GM23248 (cell line): ENCODE results near the gene DNAJC21. TPM values are rescaled to one million over a fixed set of nuclear protein-coding genes. Genes with fewer than 3 reads are reported as not detected.
"Not testable (repeated sequence)": the region's sequence is repeated elsewhere in the genome, so short reads cannot be mapped to it uniquely, and the experiment has no call there.

Experiments
- DNase-seq: peaks from one replicate; pipeline ENCODE4 v3.0.0-alpha.2; 2015
- H2AFZ ChIP-seq: fragments of 200-600 bp; sonication (generic); 2 replicates; pipeline ENCODE4 v1.6.1; 2016; ENCODE audit warnings: antibody characterized with exemption
- H3F3A ChIP-seq: fragments of 200-600 bp; sonication (generic); 2 replicates; pipeline ENCODE4 v1.6.1; 2016; ENCODE audit warnings: mild to moderate bottlenecking, antibody characterized with exemption, mixed run types; ENCODE audit not compliant: insufficient read depth
- H3K27ac ChIP-seq: fragments of 200-600 bp; sonication (generic); 2 replicates; pipeline ENCODE4 v1.5.1; 2016; ENCODE audit warnings: mild to moderate bottlenecking
- H3K27me3 ChIP-seq: fragments of 200-600 bp; sonication (generic); replicated peaks from 2 replicates; pipeline ENCODE4 v1.6.1; 2016; ENCODE audit warnings: mild to moderate bottlenecking; ENCODE audit not compliant: insufficient read depth
- H3K36me3 ChIP-seq: fragments of 200-600 bp; sonication (generic); 2 replicates; pipeline ENCODE4 v1.6.1; 2016; ENCODE audit warnings: low read depth, mild to moderate bottlenecking
- H3K4me1 ChIP-seq: fragments of 200-600 bp; sonication (generic); 2 replicates; pipeline ENCODE4 v1.6.1; 2016; ENCODE audit warnings: mild to moderate bottlenecking; ENCODE audit not compliant: insufficient read depth
- H3K4me2 ChIP-seq: fragments of 200-600 bp; sonication (generic); one replicate; pipeline ENCODE4 v1.6.1; 2016; ENCODE audit warnings: mild to moderate bottlenecking; ENCODE audit not compliant: unreplicated experiment
- H3K4me3 ChIP-seq: fragments of 200-600 bp; sonication (generic); 2 replicates; pipeline ENCODE4 v1.5.1; 2016; ENCODE audit warnings: mild to moderate bottlenecking
- H3K79me2 ChIP-seq: fragments of 200-600 bp; sonication (generic); 2 replicates; pipeline ENCODE4 v1.6.1; 2016; ENCODE audit warnings: mild to moderate bottlenecking; ENCODE audit not compliant: insufficient read depth
- H3K9ac ChIP-seq: fragments of 200-600 bp; sonication (generic); 2 replicates; pipeline ENCODE4 v1.6.1; 2016; ENCODE audit warnings: mild to moderate bottlenecking
- H3K9me2 ChIP-seq: fragments of 200-600 bp; sonication (generic); 2 replicates; pipeline ENCODE4 v1.6.1; 2016; ENCODE audit warnings: mixed run types, mild to moderate bottlenecking, moderate library complexity; ENCODE audit not compliant: insufficient read depth
- H3K9me3 ChIP-seq: fragments of 200-600 bp; sonication (generic); one replicate; pipeline ENCODE4 v1.6.1; 2017; ENCODE audit warnings: low read depth
- H4K20me1 ChIP-seq: fragments of 200-600 bp; sonication (generic); 2 replicates; pipeline ENCODE4 v1.6.0; 2016; ENCODE audit not compliant: insufficient read depth
- EZH2 ChIP-seq: fragments of 200-600 bp; sonication (generic); IDR thresholded peaks from 2 replicates; pipeline ENCODE4 v1.6.1; 2018; ENCODE audit warnings: antibody characterized with exemption, mild to moderate bottlenecking; ENCODE audit not compliant: insufficient read depth, poor library complexity, severe bottlenecking
- EZH2phosphoT487 ChIP-seq: fragments of 200-600 bp; sonication (generic); IDR thresholded peaks from 2 replicates; pipeline ENCODE4 v1.6.1; 2018; ENCODE audit warnings: antibody characterized with exemption, moderate library complexity, mild to moderate bottlenecking, low read depth; ENCODE audit not compliant: insufficient read depth
- WGBS, 2 experiments: methylation state at CpG; one replicate each; pipeline ENCODE4 v1.1.6; 2015 to 2017; ENCODE audit warnings: low lambda C conversion rate in 2 of 2, low coverage in 1 of 2; ENCODE audit errors: missing lambda C conversion rate in 2 of 2; 5-methylcytosine and 5-hydroxymethylcytosine counted together
- in situ Hi-C: fragments of 300-500 bp; cut with MboI; formaldehyde crosslinking; loops from 2 replicates; pipeline ENCODE4 v1.15.0; 2020
- polyA plus RNA-seq: library from polyadenylated mRNA; unstranded; fragments of >200 nt; fragmentation: Nextera tagmentation; extraction: Ambion mirVana; gene quantifications from 2 replicates; pipeline ENCODE4 v1.2.1, GENCODE V29; 2016
- total RNA-seq: library from RNA; depleted of rRNA; stranded (reverse); fragments of >200 nt; shearing (Covaris generic); gene quantifications from 2 replicates; pipeline ENCODE4 v1.2.3, GENCODE V29; 2014

Gene DNAJC21
- total and polyA plus RNA-seq, 2 experiments from 2014 or later: 15.5 to 30.4 TPM

DNA sequence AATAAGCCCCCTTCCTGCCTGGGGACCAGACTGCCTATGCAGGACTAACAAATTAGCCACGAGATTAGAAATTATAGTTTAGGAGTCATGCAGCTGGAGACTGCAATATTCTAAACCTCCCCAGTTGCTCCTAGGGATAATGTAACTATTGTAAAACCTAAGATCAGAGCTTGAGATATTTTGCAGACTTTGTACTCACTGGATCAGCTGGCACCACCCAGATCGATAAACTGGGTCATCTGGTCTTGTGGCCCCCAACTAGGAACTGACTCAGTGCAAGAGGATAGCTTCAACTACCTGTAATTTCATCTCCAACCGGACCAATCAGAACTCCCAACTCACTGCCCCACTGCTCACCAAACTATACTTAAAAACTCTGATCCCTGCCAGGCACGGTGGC is 38.2 kb downstream of the DNAJC21 start:
- WGBS, 2 experiments: 95 to 98% methylated on average over 4 of the region's 4 CpGs

DNA sequence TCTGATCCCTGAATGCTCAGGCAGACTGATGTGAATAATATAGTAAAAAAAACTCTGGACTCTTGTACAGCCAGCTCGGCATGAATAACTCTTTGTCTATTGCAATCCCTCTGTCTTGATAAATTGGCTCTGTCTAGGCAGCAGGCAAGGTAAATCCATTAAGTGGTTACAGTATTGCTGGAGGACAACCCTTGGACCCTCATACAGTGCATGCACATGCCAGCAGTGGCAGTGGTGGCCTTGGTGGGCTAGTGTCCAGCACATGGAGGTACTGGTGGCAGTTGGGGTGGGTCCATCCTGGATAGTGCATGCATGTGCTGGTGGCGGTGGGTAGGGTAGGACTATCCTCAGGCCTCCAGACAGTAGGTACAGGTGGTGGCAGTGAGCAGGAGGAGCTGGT is 38.9 kb downstream of the DNAJC21 start:
- H4K20me1 ChIP-seq: no peaks in the 10 kb centered on the region
- H3K9me3 ChIP-seq: no peaks in the 10 kb centered on the region
- H3K27me3 ChIP-seq: no peaks in the 10 kb centered on the region
- in situ Hi-C loops: no loop called here
- 97 to 98% methylated on average over 2 of the region's 2 CpGs for WGBS, 2 experiments
- no peak overlapping the region for H3K9ac ChIP-seq
- no peaks in the 10 kb centered on the region for H3K4me1 ChIP-seq
- no peak overlapping the region for H3K27ac ChIP-seq
- H3K36me3 ChIP-seq: no peaks in the 10 kb centered on the region
- TF ChIP-seq EZH2 (no peak), EZH2phosphoT487 (no peak)
- H2AFZ ChIP-seq: no peak overlapping the region
- H3F3A ChIP-seq: no peaks in the 10 kb centered on the region
- H3K4me2 ChIP-seq: no peak overlapping the region
- H3K9me2 ChIP-seq: no peaks in the 10 kb centered on the region
- DNase-seq: no peak
- H3K79me2 ChIP-seq: no peaks in the 10 kb centered on the region
- H3K4me3 ChIP-seq: no peak overlapping the region

More for the DNA sequence above, 38.2 kb downstream of the DNAJC21 start:
- no peak for DNase-seq
- Histone ChIP-seq H3K36me3 (no peaks in the 10 kb centered on the region), H2AFZ (no peak overlapping the region), H3K27me3 (no peaks in the 10 kb centered on the region), H3K4me1 (no peaks in the 10 kb centered on the region), H3K79me2 (no peaks in the 10 kb centered on the region), H3K9me3 (no peaks in the 10 kb centered on the region), H3K9ac (no peak overlapping the region), H3K4me2 (no peak overlapping the region), H3K27ac (no peak overlapping the region), H3K4me3 (no peak overlapping the region), H3K9me2 (no peaks in the 10 kb centered on the region), H4K20me1 (no peaks in the 10 kb centered on the region), H3F3A (no peaks in the 10 kb centered on the region)
- TF ChIP-seq EZH2phosphoT487 (no peak), EZH2 (no peak)
- in situ Hi-C loops: no loop called here

DNA sequence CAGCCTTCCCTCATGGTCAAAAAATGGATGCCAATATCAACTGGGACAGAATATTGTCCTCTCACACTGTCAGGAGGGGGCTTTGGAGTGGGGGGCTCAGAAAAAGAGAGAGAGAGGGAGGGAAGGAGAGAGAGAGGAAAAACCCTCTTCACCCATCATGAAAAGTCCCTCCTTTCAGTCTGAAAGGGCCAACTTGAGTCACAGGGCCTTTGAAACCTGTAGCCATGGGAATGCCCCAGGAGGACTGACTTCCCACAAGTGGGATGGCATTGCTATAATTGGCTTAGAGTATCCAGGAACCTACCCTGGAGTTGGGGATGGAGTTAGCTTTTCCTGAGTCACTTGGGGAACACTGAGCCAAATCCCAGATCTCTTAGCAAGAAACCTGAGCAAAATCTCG is 41.2 kb downstream of the DNAJC21 start:
- Histone ChIP-seq H3K4me3 (no peak overlapping the region), H3K4me1 (no peaks in the 10 kb centered on the region), H3K9me2 (no peaks in the 10 kb centered on the region), H3K9ac (no peak overlapping the region), H3F3A (no peaks in the 10 kb centered on the region; the same call in 1 of the 2 replicates), H3K79me2 (no peaks in the 10 kb centered on the region), H4K20me1 (no peaks in the 10 kb centered on the region), H3K27me3 (no peaks in the 10 kb centered on the region), H3K27ac (no peak overlapping the region), H3K36me3 (no peaks in the 10 kb centered on the region), H2AFZ (no peak overlapping the region), H3K9me3 (no peaks in the 10 kb centered on the region), H3K4me2 (no peak overlapping the region)
- in situ Hi-C loops: no loop called here
- DNase-seq: no peak
- TF ChIP-seq EZH2 (no peak), EZH2phosphoT487 (no peak)
- 87 to 94% methylated on average over 1 of the region's 1 CpG for WGBS, 2 experiments

DNA sequence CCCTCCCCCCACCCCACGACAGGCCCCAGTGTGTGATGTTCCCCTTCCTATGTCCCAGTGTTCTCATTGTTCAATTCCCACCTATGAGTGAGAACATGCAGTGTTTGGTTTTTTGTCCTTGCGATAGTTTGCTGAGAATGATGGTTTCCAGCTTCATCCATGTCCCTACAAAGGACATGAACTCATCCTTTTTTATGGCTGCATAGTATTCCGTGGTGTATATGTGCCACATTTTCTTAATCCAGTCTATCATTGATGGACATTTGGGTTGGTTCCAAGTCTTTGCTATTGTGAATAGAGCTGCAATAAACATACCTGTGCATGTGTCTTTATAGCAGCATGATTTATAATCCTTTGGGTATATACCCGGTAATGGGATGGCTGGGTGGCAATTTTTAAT is 42.3 kb downstream of the DNAJC21 start:
- DNase-seq, H3K9me2 ChIP-seq, H3K4me2 ChIP-seq, in situ Hi-C loops, H2AFZ ChIP-seq, H3K36me3 ChIP-seq, H3K27ac ChIP-seq, H4K20me1 ChIP-seq, H3K79me2 ChIP-seq, H3K9ac ChIP-seq, H3K27me3 ChIP-seq, H3K4me1 ChIP-seq, H3K9me3 ChIP-seq, H3F3A ChIP-seq, H3K4me3 ChIP-seq: not testable (repeated sequence)
- WGBS, 2 experiments: 93 to 98% methylated on average over 3 to 4 of the region's 4 CpGs

DNA sequence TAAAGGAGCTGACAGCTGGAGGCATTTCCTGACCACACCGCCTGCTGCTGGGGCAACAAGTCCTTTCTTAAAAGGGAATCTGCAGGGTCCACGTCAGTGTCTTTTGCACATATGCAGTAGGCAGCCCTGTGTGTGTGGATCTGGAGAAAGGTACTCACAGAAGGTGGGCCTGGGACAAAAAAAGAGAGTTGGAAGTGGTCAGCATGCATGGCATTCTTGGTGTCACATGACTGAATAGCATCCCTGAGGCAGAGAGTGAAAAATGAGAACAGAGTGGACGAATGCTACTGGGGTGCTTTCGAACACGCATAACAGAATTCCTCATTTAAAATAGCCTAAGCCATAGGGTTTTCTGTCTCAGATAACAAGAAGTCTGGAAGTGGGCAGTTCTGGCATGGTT is 47.0 kb downstream of the DNAJC21 start:
- no peaks in the 10 kb centered on the region for H3K36me3 ChIP-seq
- H3K79me2 ChIP-seq: no peaks in the 10 kb centered on the region
- H3K4me3 ChIP-seq: no peak overlapping the region
- H3K27me3 ChIP-seq: no peaks in the 10 kb centered on the region
- no peak overlapping the region for H3K9ac ChIP-seq
- H2AFZ ChIP-seq: no peak overlapping the region
- H3K4me1 ChIP-seq: no peaks in the 10 kb centered on the region
- H3F3A ChIP-seq: no peaks in the 10 kb centered on the region; the same call in 1 of the 2 replicates
- H3K9me2 ChIP-seq: no peaks in the 10 kb centered on the region
- TF ChIP-seq EZH2 (no peak), EZH2phosphoT487 (no peak)
- no peak overlapping the region for H3K4me2 ChIP-seq
- H4K20me1 ChIP-seq: no peaks in the 10 kb centered on the region
- in situ Hi-C loops: no loop called here
- WGBS, 2 experiments: 80 to 82% methylated on average over 5 of the region's 5 CpGs
- no peak for DNase-seq
- no peaks in the 10 kb centered on the region for H3K9me3 ChIP-seq
- no peak overlapping the region for H3K27ac ChIP-seq
